Activated T-cell treated with anti-CD3 and anti-CD28 coated beads for 1 hour (primary cell): ENCODE measurements around the gene BCAN.

Experiments
- DNase-seq: peaks from one replicate; pipeline ENCODE4 v3.0.0-alpha.2; 2020; ENCODE audit warnings: low read depth

The BCAN gene

DNA sequence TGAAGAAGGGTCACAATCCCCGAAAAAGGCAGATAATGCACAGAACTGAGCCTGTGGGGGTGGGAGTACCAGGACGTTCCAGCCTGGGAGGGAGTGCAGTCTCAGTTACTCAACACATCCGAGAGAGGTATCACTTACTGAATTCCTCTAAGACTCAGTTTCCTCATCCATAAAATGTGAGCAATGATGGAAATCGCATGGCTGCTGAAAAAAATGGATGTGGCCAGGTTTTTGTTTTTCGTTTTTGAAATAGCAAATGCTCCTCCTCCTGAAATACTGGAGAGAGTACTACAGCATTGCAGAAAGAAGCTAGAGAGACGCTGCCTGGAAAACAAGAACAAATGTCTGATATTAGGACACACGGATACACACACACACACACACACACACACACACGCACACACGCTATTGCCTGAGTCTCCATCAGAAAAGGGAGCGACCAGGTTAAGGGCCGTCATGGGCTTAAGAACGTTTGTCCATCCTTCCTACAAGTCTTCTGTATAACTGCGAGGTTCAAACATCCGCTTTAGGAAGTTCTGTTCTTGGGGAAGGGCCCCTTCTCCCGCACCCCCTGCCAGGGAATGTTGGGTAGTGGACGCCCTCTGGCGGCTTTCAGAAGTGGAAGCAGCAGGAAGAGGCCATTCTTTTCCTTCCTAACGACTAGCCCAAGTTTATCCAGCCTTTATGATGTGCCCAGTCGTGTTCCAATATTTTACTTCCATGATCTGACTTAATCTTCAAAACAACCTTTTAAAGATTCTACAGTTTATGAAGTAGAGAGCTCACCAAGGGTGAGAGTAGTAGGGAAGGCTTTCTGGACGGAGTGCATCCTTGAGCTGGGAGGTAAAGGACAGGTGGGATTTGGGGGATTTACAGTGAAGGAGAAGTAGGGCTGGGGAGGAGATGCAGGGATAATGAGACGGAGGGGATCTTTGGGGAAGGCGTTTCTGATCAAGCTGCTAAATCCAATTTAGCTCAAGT lies 36.0 kb downstream of the BCAN start:
- no peak for DNase-seq

DNA sequence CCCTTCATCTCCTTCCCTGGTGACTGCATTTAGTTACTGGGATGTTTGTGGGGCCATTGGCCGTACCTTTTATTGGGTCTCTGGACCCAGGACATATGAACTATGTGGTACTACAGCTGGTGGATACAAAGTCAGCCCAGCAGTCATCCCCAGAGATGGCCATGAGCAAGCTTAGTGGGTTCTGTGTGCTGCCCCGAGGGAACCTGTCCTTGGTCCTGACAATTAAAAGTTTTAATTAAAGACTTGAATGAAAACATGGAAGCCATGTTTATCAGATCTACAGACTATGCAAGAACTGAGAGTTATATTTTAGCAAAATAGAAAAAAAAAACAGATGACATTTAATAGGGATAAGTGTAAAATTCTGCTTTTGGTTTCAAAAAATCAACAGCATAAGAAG lies 38.1 kb downstream of the BCAN start:
- no peak for DNase-seq

DNA sequence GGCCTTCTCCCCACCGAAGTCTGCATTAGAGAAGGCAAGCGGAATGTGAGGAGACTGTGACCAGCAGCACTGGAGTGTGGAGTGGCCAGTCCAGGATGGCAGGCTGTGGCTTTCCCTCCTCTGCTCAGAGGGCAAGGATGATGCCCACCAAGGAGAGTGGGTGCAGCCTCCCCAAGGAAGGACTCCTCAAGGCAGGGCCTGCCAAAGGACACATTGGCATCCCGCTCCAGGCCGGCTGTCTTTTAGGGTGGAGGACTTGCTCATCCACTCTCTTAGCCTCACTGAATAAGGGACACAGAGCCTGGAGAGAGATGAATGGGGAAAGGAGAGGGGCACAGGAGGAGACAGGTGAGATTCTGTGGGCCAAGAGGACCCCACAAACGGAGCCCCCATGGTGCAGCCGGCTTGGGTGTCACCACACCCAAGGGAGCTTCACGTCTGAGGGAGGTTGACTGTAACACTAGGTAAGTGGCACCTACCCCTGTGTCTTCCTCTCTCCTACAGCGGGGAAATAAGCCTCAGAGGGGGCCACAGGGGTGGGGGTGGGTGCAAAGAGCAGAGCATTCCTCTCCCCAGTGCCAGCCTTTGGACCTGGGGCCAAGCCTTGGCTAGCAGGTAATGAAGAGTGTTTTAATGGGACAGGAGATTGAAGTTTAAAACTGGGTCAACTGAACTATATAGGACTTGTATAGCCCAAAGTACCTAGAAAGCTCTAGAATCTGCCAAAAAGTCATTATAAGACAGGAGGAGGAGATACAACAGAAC lies 39.5 kb downstream of the BCAN start:
- DNase-seq: no peak

DNA sequence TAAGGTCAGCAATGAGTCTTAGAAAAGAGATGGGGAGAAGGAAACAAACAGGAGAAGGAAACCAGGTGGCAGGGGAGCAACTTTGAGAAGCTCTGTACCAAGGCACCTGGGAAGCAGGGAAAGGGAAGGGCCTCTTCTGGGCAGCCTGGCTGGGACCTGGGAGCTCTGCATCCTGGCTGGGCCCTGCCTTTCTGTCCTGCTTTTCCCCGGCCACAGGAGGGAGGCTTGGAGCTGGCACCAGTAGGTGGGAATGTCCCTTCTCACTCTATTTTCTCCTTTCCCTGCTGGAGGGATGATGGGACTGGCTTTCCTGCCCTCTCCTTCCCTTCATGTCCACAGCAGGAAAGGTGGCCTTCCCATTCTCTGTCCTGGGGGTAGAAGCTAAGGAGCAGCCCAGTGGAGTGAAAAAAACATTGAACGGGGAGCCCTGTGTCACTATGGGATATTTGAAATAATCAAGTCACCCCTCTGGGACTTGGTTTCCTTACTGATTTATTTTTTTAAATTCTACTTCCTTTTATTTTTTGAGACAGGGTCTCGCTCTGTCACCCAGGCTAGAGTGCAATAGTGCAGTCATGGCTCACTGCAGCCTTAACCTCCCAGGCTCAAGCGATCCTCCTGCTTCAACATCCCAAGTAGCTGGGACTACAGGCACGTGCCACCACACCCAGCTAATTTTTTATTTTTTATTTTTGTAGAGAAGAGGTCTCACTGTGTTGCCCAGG lies 40.4 kb downstream of the BCAN start:
- no peak for DNase-seq

DNA sequence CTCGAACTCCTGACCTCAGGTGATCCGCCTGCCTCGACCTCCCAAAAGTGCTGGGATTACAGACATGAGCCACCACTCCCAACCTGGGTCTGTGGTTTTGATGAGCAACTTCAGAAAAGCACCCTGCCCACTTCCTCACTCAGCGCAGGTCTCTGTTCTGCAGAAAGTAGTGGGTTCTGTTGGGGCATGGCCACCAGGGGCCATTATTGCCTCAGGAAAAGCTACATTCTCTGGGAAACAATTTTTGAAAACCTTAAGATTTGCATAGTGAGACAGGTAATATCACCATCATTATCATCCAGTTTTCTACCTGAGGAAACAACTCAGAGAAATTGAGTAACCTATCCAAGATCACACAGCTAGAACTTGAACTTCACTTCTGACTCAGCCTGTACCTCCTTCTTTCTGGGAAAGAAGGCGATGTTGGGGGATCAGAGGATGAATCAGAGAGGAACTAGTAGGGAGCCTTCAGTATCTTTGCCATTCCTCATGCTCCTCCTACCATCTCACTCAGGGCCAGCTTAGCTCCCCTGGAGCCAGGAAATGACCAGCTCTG lies 42.4 kb downstream of the BCAN start:
- no peak for DNase-seq

DNA sequence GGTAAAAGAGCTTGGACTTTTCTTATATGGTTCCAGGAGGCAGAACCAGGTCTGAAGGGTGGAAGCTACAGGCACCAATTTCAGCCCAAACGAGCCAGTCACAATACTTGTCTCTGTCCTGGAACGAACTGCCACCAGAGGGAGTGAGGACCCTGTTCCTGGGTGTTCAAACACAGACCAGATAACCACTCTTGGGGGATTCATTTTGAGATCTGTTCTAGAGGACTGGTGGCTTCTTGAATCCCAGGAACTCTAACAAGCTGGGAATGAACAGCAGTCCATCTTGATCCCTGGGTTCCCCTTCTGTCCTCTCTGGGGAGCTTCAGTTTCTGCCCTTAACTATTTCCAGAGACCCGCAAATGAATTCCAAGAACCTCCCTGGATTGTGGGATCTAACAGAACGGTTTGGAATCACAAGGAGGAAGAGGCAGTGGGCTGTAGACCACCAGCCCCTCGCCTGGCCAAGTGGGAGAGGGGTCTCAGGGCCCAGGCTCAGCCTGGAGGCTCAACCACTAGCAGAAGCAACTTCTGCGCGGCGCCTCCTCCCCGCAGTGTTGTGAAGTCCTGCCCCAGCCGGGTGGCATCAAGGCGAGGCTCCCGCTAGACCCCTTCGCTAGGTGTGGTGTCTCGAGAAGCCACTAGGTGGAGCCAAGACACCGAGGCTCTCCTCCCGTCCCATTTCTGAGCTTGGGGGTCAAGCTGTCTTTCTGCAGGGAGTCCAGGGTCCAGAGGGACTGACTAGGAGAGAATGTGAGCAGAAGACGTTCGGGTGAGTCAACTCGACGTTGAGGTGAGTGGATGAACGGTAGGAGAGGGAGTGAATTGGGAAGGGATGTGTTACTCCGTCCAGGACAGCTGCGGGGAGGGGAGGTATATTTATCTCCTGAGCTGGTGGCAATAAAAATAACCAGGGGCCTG lies 47.4 kb downstream of the BCAN start:
- peak; percentile 64 for DNase-seq

DNA sequence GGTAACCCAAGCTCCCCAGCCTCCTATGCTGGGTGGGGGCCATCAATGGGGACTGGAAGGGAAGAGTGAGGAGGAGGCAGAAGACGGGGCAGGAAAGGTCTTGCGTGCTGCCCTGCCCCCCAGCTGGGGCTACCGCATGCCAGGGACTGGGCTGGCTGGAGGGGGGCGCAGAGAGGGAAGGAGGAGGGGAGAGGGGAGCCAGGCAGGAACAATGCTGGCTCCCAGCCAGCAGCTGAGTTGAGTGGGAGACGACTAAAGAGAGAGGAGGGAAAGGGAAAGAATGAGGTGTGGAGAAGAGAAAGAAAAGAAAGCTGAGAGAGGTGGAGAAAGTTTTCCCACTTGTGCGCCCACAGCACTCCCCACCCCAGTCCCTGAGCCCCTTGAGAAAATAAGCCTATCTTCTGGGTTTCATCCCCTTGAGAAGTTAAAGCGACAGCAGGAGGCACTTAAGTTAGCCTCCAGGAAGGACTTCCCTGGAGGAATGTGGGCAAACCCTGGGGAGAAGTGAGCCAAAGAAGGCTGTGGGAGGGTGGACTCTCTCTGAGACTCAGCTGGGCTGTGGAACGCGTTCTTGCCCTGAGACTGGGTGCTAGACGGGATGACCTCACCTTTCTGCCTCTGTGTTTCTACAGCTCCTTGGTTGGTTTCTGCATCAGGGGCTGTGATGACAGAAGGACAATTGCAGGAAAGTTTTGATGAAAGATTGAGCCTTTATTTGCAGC lies 48.2 kb downstream of the BCAN start:
- no peak for DNase-seq

DNA sequence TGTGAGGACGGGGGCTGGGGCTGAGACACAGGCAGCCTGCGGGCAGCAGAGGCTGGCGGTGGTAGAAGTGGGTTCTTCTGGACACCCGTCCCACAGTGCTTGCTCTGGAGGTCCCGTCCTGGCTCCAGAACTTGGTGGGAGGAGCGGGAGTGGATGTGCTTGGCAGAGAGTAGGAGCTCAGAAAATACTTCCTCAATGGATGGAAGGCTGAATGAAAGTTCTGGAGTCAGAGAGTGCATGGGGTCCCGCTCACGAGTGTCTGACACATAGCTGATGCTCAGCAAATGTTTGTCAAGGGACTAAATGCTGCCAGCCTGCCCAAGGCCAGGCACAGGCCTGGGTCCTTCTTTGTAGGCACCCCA lies 48.7 kb downstream of the BCAN start:
- DNase-seq: no peak

DNA sequence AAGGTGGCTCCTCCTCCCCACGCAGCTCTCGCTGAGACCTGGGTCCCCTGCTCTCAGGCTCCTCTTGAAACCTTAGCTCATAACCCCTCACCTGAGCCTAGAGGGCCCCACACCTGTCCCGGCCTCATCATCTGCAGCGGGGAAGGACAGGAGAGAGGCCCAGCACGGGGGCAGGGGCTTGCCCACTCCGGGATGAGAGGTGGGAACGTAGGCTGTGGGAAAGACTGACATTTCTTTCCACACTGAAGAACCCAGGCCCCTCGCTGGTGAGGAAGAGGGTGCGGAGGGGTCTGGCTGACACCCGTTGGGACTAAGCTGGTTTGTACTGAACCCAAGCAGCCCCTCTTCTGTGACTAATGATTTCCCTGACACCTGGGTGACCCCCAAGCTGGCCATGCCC lies 49.3 kb downstream of the BCAN start:
- no peak for DNase-seq

DNA sequence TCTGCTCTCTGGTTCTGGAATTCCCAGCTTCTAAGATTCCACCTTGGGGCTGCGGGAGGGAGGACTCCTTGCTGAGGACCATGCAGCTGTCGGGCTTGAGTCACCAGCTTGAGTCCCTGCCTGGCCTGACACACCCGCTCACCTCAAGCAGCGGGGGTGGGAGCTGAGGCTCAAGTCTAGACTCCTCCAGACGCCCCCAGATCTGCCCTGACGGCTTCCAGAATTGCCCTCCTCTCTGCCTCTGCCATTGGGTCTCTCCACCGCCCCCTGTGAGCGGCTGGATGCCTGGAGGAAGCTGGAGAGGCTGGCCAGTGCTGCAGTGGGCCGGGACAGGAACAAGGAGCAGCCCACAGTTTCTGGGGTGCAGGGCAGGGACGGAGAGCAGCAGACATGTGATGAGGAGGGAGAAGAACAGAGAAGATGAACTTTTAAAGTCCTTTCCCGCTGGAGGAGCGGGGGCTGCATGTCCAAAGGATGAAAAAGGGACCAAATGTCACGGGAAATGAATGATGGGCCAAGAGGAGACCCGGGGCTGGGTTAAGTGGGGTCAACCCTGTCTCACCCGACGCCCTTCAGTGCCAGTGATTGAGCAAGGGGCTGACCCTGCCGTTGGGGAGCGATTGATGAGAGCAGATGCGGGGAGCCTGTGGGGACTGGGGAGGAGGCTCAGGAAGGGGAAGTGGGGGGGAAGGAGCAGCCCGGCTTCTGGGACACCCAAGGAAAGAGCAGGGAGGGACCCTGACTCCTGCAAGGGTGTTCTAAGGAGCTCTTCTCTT lies 49.9 kb downstream of the BCAN start:
- no peak for DNase-seq

DNA sequence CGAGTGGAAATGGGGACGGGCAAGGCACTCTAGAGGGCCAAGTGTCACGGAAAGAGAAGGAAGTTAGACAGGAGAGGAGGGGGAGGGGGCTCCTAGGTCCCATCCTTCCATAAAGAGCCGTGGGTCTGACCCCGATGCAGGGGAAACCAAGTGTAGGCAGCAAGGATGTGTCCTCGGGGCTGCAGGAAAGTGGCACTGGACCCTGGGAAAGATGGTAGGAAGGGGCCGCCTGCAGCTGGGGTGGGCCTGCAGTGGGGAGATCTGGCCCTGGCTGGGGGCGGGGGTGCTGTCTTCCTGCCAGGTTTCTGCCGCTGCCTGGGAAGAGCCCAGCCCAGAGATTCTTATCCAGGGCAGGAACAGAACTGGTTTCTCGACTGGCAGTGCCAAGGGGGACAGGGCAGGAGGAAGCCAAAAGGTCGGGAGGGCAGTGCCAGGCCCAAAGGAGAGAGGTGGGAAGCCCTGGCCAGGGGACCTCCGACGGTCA lies 50.6 kb downstream of the BCAN start:
- no peak for DNase-seq

DNA sequence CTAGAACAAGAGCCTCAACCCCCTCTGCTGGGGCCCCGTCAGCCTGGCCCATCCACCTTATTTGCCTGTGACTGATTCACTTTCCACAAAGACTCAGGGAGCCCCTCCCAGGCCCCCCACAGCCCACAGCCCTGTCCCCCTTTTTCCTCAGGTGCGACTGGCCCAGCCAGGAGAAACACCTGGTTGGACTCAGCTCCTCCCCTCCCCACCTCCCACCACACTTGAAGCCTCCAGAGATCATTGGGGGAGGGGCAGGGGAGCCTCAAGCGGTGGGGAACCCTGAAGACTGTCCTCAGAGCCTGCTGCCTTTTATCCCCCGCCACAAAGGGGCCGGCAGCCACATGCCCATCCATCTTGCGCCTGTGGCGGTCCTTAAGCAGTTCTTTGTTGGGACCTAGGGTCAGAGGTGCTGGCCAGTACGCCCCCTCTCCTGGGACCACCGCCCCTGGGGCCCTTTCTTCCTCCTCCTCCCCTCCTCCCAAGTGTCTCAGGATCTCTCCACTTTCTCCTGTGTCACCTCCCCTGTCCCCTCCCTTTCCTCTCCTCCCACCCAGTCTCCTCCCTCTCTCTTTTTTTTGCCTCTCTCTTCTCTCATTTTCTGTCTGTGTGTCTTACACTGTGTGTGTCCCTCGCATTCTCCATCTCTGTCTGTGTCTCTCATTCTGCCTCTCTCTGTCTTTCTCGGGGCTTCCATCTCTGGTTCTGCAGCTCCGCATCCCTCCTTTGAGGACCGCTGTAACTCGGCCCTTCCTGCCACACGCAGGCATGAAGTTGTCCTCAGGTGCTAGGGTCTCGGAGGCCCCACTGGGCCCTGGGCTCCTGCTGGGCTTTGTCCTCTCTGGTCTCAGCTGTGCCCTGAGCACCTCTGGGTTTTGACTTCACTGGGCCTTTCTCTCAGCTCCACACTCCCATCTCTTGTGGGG lies 51.3 kb downstream of the BCAN start:
- no peak for DNase-seq

DNA sequence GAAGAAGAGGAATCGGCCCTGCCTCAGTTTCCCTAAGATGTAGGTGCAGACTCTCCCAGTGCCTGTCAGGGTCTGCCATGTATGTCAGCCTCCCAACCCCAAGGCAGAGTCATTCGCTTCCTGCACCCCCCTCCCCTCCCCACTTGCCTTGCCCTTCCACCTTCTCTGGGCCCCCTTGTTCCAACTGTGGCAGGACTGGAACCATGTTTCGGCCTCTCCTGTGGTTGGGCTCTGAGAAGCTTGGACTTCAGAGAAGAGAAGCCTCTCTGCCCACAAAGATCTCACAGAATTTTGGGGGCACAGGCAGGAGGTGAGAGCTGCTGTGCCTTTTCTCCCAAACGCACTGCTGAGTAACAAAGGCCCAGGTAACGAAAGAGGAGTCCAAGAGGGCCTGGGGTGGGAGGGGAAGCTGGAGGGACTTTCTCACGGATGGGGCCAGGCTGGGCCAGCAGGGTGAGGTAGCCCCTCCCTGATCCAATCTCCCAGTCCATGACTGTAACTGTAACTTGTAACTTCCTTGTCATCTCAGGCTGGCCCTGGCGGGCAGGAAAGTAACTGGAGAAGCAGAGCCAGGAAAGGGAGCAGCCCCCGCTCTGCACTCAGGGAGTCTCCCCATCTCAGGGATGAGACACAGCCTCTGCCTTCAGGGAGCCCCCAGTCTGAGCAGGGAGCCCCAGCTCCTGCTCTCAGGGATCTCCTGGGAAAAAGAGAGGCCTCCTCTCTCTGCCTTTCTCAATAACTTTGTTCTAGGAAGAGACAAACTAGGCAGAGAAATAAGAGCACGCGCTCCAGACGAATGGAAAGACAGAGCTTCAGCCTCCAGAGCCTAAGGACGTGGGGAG lies 52.2 kb downstream of the BCAN start:
- no peak for DNase-seq

DNA sequence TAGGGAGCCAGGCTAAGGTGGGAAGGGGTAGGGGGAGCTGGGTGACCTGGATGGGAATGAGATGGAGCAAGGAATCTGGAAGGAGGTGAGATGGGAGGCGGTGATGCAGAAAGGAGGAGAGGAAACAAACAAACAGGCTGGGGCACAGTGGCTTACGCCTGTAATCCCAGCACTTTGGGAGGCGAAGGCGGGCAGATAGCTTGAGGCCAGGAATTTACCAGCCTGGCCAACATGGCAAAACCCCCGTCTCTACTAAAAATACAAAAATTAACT lies 52.7 kb downstream of the BCAN start:
- no peak for DNase-seq

DNA sequence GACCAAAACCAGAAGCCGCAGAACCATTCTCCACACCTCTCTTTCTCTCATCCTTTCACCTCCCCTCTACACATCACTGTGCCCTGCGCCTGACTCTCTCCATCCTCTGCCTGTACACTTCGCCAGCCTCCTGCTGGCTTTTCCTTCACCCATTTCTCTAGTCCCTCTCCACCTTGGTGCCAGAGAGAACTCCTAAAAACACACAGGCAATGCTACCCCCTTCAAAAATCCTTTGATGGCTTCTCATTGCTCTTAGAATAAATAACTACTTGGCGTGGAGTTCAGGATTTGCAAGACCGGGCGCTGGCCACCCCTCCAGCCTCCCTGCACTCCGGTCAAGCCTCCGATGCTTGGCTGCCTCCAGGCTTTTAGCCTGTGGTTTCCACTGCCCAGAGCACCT lies 54.8 kb downstream of the BCAN start:
- no peak for DNase-seq

DNA sequence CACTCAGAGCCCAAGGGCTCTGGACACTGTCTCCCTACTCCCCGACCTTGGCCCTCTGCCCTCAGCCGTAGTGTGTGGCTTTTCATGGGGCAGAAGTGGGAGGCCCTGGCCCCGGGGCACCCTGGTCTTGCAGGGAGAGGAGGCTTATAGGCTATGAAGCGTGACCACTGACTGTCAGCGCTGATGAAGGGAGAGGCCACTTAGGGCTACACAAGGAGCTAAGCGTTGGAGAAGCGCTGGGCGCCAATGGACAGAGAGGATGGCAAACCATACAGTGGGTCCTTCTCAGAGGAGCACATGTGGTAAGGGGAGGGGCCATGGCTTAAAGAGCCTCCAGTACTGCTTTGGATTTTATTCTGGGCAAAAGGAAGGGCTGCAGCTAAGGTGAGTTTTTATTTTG lies 55.6 kb downstream of the BCAN start:
- no peak for DNase-seq

DNA sequence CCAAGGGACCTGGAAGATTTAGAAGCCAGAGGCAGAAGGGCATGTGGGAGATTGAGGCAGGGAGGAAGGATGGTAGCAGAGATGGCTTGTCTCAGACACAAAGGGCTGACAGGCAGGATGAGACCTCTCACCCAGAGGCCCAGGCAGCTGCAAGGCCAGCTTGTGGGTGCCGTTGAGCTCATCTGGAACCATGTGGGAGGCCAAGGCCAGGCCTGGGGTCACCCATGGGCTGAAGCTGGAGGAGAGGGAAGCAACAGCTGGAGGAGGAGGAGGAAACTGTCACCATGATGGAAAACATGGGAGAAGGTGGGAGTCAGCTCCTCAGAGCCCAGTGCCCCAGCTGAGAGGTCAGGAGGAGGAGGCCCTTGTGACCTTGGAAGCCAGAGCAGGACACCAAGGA lies 57.1 kb downstream of the BCAN start:
- DNase-seq: no peak
